ENCODE measurements around the gene MTMR1. TPM values are rescaled to one million over a fixed set of nuclear protein-coding genes. Genes with fewer than 3 reads are reported as not detected.

MTMR1 gene
- total RNA-seq, 1 experiment from 2014 or later, result 15.6 TPM

DNA sequence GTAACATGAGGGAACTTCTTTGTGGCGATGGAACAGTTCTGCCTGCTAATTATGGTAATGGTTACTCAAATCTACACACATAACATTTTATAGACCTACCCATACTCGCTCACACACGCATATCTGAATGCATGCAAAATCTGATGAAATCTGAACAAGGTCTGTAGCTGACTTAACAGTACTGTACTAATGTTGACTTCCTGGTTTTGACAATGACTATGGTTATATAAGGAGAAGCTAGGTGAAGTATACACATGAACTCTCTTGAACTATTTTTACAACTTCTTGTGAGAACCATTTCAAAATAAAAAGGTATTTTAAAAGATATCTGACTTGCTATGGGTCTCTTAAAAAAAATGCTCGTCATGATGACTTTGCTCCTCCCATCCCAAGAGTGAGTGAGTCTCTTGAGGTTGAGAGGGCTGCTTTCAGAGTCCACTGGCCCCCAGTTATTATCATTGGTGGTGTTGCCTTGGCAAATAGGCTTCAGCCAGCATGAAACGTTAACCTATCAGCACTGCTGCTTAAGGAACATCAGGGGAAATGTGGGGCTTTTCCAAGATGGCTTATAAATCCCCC, 99.8 kb downstream of the MTMR1 start:
- Mint-ChIP-seq H3K9me3 (no peaks in the 10 kb centered on the region), H3K36me3 (peaks cover 50% of the 10 kb centered on the region), H3K4me3 (no peak overlapping the region), H3K27ac (no peak overlapping the region), H3K27me3 (ENCODE audit: low read depth) (no peaks in the 10 kb centered on the region), H3K4me1 (no peaks in the 10 kb centered on the region)
- TF ChIP-seq ELF4 (CRISPR knock-in tag; IDR thresholded peaks at IDR 0.05; ENCODE audit: low read depth) (no peak), CTCF (IDR thresholded peaks at IDR 0.05) (no peak), GRHL2 (CRISPR knock-in tag; IDR thresholded peaks at IDR 0.05; ENCODE audit: insufficient replicate concordance, severe bottlenecking) (no peak), SMAD4 (CRISPR knock-in tag; IDR thresholded peaks at IDR 0.05) (no peak), NFYB (CRISPR knock-in tag; conservative IDR thresholded peaks at IDR 0.05; ENCODE audit: low read depth) (no peak), TEAD1 (CRISPR knock-in tag; IDR thresholded peaks at IDR 0.05) (no peak), RORB (CRISPR knock-in tag; IDR thresholded peaks at IDR 0.05) (no peak), TP53 (CRISPR knock-in tag; IDR thresholded peaks at IDR 0.05) (no peak), CBFB (CRISPR knock-in tag; IDR thresholded peaks at IDR 0.05; ENCODE audit: low read depth) (no peak), CREM (CRISPR knock-in tag; IDR thresholded peaks at IDR 0.05) (no peak), CREB1 (CRISPR knock-in tag; IDR thresholded peaks at IDR 0.05) (no peak), E2F5 (CRISPR knock-in tag; IDR thresholded peaks at IDR 0.05) (no peak), TEAD4 (CRISPR knock-in tag; IDR thresholded peaks at IDR 0.05) (no peak), KAT7 (CRISPR knock-in tag; IDR thresholded peaks at IDR 0.05; ENCODE audit: borderline replicate concordance) (no peak)
- TF ChIP-seq, protein P1, sequence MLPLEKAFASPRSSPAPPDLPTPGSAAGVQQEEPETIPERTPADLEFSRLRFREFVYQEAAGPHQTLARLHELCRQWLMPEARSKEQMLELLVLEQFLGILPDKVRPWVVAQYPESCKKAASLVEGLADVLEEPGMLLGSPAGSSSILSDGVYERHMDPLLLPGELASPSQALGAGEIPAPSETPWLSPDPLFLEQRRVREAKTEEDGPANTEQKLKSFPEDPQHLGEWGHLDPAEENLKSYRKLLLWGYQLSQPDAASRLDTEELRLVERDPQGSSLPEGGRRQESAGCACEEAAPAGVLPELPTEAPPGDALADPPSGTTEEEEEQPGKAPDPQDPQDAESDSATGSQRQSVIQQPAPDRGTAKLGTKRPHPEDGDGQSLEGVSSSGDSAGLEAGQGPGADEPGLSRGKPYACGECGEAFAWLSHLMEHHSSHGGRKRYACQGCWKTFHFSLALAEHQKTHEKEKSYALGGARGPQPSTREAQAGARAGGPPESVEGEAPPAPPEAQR (CRISPR knock-in tag; IDR thresholded peaks at IDR 0.05), result no peak
- TF ChIP-seq, protein P2, sequence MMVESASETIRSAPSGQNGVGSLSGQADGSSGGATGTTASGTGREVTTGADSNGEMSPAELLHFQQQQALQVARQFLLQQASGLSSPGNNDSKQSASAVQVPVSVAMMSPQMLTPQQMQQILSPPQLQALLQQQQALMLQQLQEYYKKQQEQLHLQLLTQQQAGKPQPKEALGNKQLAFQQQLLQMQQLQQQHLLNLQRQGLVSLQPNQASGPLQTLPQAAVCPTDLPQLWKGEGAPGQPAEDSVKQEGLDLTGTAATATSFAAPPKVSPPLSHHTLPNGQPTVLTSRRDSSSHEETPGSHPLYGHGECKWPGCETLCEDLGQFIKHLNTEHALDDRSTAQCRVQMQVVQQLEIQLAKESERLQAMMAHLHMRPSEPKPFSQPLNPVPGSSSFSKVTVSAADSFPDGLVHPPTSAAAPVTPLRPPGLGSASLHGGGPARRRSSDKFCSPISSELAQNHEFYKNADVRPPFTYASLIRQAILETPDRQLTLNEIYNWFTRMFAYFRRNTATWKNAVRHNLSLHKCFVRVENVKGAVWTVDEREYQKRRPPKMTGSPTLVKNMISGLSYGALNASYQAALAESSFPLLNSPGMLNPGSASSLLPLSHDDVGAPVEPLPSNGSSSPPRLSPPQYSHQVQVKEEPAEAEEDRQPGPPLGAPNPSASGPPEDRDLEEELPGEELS (CRISPR knock-in tag; IDR thresholded peaks at IDR 0.05), result no peak
- TF ChIP-seq, protein P3, sequence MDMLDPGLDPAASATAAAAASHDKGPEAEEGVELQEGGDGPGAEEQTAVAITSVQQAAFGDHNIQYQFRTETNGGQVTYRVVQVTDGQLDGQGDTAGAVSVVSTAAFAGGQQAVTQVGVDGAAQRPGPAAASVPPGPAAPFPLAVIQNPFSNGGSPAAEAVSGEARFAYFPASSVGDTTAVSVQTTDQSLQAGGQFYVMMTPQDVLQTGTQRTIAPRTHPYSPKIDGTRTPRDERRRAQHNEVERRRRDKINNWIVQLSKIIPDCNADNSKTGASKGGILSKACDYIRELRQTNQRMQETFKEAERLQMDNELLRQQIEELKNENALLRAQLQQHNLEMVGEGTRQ (CRISPR knock-in tag; IDR thresholded peaks at IDR 0.05), result no peak
- ATAC-seq (no peak), DNase-seq (ENCODE audit: low spot score) (no peak)
- ChIA-PET CTCF (no interaction called here), POLR2A (no interaction called here)

DNA sequence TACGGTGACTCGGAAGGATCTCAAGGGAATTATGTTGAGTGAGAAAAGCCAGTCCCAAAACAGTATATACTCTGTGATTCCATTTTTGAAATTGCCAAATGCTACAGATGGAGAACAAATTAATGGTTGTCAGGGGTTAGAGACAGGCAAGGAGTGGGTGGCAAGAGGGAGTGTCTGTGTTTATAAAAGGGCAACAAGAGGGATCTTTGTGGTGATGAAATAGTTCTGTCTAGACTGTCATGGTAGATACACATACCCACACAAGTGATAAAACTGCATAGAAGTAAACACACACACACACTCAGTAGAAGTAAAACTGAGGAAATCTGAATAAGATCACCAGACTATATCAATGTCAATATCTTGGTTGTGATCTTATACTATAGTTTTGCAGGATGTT, 112.5 kb downstream of the MTMR1 start:
- Mint-ChIP-seq H3K4me3 (no peak overlapping the region), H3K9me3 (no peaks in the 10 kb centered on the region), H3K4me1 (no peaks in the 10 kb centered on the region), H3K27ac (no peak overlapping the region), H3K27me3 (ENCODE audit: low read depth) (no peaks in the 10 kb centered on the region), H3K36me3 (peaks cover 8% of the 10 kb centered on the region; the same call in 1 of the 2 replicates)
- ATAC-seq (no peak), DNase-seq (ENCODE audit: low spot score) (no peak)
- ChIA-PET CTCF (no interaction called here), POLR2A (no interaction called here)
- TF ChIP-seq RORB (CRISPR knock-in tag; IDR thresholded peaks at IDR 0.05), result no peak

Measured in WTC11 (cell line).